ENCODE data around the gene SCN1A. TPM values are rescaled to one million over a fixed set of nuclear protein-coding genes. Genes with fewer than 3 reads are reported as not detected.
A peak's percentile ranks its signal among the peaks of the same experiment; 100 is the strongest.

The SCN1A gene
- total and polyA plus RNA-seq, 2 of the 4 experiments (the other 2 are of a cell fraction): under 0.01 TPM; not detected in 1

DNA sequence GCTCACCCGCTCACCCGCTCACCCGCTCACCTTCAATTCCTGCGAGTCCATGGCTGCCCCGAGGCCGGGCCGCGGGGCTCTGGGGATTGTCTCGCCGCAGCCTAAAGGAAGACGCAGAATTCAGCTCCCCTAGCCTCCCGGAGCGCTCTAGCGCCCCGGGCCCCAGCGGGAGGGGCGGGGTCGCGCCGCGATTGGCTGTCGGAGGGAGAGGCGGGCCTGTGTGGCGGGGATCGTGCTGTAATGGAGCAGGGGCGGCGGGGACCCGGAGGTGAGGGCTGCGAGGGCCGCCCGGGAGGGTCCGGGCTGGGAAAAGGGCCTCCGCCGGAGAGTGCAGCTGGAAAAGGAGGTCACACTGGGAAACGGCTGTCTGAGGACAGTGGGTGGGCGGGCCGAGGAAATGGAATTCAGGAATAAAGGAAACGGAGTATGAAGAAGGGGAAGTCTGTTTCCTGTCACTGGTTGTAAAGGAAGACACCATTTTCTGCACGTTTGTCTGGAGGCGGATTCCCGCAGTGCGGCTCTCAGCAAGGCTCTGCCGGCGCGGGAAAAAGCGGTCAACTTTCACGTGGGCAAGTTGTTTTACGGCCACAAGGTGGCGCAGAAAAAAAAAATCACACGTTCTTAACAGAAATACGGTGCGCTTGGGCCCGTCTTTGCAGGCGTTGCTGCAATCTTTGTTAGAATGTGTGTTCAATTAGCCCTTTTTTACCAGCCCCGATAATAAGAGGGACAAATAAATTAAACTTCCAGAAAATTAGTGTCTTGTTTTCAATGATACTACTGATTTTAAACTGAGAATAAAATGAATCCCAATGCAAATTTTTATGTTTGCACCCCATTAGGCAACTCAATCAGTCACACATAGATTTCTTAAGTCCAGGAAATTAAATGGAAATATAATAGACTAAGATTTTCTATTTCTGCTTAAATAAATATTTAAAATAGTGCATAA lies 173.9 kb downstream of the SCN1A start, which contains the start of gene TTC21B:
Gene TTC21B (minus strand): TSS at position 122 of the 952 bp plus-strand sequence. CDS start 71 bp downstream, at position 51.
- peaks cover 3% of the 10 kb centered on the region for H4K20me1 ChIP-seq (ENCODE audit: insufficient read depth, low read length)
- no peak for TF ChIP-seq MAFK (IDR thresholded peaks at IDR 0.05; ENCODE audit: low read depth, low read length)
- TF ChIP-seq MAZ (IDR thresholded peaks at IDR 0.05; ENCODE audit: borderline replicate concordance, low read depth, low read length): peak; percentile 84; the same call in 1 of the 2 replicates
- peak; percentile 8; the same call in 1 of the 2 replicates for TF ChIP-seq CEBPB (IDR thresholded peaks at IDR 0.05; ENCODE audit: low read depth, low read length)
- TF ChIP-seq RAD21 (IDR thresholded peaks at IDR 0.05; ENCODE audit: low read length): peak; percentile 54
- peak; percentile 69 for TF ChIP-seq SMC3 (IDR thresholded peaks at IDR 0.05; ENCODE audit: low read depth, low read length)
- TF ChIP-seq NFE2L2 (IDR thresholded peaks at IDR 0.05; ENCODE audit: low read depth, low read length): no peak
- TF ChIP-seq RFX5 (IDR thresholded peaks at IDR 0.05; ENCODE audit: low read depth, low read length): no peak
- no peak for TF ChIP-seq FOS (IDR thresholded peaks at IDR 0.05; ENCODE audit: low read depth, low read length)
- TF ChIP-seq POLR2A (IDR thresholded peaks at IDR 0.05; ENCODE audit: low read depth, low read length): peak; percentile 81
- TF ChIP-seq BHLHE40 (IDR thresholded peaks at IDR 0.05; ENCODE audit: low read depth, low read length): peak; percentile 78
- no peak for TF ChIP-seq RCOR1 (IDR thresholded peaks at IDR 0.05; ENCODE audit: insufficient replicate concordance, low read length)
- TF ChIP-seq, protein P1, sequence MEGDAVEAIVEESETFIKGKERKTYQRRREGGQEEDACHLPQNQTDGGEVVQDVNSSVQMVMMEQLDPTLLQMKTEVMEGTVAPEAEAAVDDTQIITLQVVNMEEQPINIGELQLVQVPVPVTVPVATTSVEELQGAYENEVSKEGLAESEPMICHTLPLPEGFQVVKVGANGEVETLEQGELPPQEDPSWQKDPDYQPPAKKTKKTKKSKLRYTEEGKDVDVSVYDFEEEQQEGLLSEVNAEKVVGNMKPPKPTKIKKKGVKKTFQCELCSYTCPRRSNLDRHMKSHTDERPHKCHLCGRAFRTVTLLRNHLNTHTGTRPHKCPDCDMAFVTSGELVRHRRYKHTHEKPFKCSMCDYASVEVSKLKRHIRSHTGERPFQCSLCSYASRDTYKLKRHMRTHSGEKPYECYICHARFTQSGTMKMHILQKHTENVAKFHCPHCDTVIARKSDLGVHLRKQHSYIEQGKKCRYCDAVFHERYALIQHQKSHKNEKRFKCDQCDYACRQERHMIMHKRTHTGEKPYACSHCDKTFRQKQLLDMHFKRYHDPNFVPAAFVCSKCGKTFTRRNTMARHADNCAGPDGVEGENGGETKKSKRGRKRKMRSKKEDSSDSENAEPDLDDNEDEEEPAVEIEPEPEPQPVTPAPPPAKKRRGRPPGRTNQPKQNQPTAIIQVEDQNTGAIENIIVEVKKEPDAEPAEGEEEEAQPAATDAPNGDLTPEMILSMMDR (conservative IDR thresholded peaks at IDR 0.05; ENCODE audit: low read depth, low read length): peak; percentile 84
- TF ChIP-seq, protein P2, sequence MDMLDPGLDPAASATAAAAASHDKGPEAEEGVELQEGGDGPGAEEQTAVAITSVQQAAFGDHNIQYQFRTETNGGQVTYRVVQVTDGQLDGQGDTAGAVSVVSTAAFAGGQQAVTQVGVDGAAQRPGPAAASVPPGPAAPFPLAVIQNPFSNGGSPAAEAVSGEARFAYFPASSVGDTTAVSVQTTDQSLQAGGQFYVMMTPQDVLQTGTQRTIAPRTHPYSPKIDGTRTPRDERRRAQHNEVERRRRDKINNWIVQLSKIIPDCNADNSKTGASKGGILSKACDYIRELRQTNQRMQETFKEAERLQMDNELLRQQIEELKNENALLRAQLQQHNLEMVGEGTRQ (IDR thresholded peaks at IDR 0.05; ENCODE audit: low read depth, low read length): peak; percentile 41; the same call in 1 of the 2 replicates
- TF ChIP-seq MXI1 (IDR thresholded peaks at IDR 0.05; ENCODE audit: borderline replicate concordance, low read depth, low read length): peak; percentile 69
- no peak within 1 kb of the TSS for H2BK15ac ChIP-seq (ENCODE audit: low read depth, low read length)
- peaks cover 5% of the 10 kb centered on the region for H3K9me1 ChIP-seq (ENCODE audit: insufficient read depth, low read length)
- no peaks in the 10 kb centered on the region for H3K36me3 ChIP-seq (ENCODE audit: control insufficient read depth, insufficient read depth, low read length)
- H3K4me2 ChIP-seq (ENCODE audit: low read depth, low read length): peak within 1 kb of the TSS; percentile 87
- H3K27me3 ChIP-seq (ENCODE audit: control insufficient read depth, insufficient read depth, low read length): no peaks in the 10 kb centered on the region
- CTCF ChIA-PET: interaction anchor here (0.7 to 0.9 kb wide), 5 partner anchors 9 to 592 kb away, joined by 3 to 7 read pairs (median 4); partner anchors contain the start of gene SCN1A
- no peak within 1 kb of the TSS for H4K91ac ChIP-seq (ENCODE audit: insufficient read depth, low read depth, low read length)
- peak within 1 kb of the TSS in 1 of 2 experiments; percentile 36; a peak in 2 of 4 replicates for H4K8ac ChIP-seq (ENCODE audit: low read depth in 2 of 2, low read length in 2 of 2)
- H3K4me1 ChIP-seq (ENCODE audit: control insufficient read depth, insufficient read depth, low read length): no peaks in the 10 kb centered on the region
- BruUV-seq (replicated peaks): no TSS peak
- dilution Hi-C loops (cut with HindIII; ENCODE audit: low sequenced_read_pairs, unreplicated experiment) (no loop called here), intact Hi-C loops (cut with micrococcal nuclease) (loop anchor here (1.0 to 5.0 kb wide), 4 partner anchors 152 to 468 kb away; partner anchors contain the start of gene SCN1A), in situ Hi-C loops (cut with MboI; ENCODE audit: low sequenced_read_pairs) (loop anchor here (25.0 kb wide), 1 partner anchor 458 kb away; no protein-coding TSS in a partner anchor)
- peak within 1 kb of the TSS; percentile 64 for H3K4me3 ChIP-seq (ENCODE audit: insufficient read depth, low read depth, low read length)
- POLR2A ChIA-PET (ENCODE audit: unreplicated experiment): interaction anchor here (0.6 kb wide), 1 partner anchor 176 kb away, joined by 7 read pairs; no protein-coding TSS in a partner anchor
- 0 out of 2 replicates have a peak within 1 kb of the TSS, but pooled peaks have one; percentile 31 for H3K23ac ChIP-seq (ENCODE audit: low read depth, low read length)
- H3K14ac ChIP-seq (replicated peaks; ENCODE audit: low read depth, low read length): no peak within 1 kb of the TSS
- H3K4ac ChIP-seq (ENCODE audit: low read depth, low read length): peak within 1 kb of the TSS; percentile 52; the same call in 1 of the 2 replicates
- no peak within 1 kb of the TSS for H4K5ac ChIP-seq (ENCODE audit: low read depth, low read length)
- peak within 1 kb of the TSS; percentile 90 for H2AFZ ChIP-seq (replicated peaks; ENCODE audit: low read length, poor library complexity)
- peak within 1 kb of the TSS; percentile 73 for H2AK9ac ChIP-seq (replicated peaks; ENCODE audit: low read depth, low read length, poor library complexity)
- ATAC-seq (ENCODE audit: low read depth) (peak; percentile 99), DNase-seq (peak; percentile 95)
- peak within 1 kb of the TSS; percentile 62; the same call in 1 of the 2 replicates for H3K56ac ChIP-seq (ENCODE audit: extremely low read depth, insufficient read depth, low read length)
- no peak within 1 kb of the TSS for H2AK5ac ChIP-seq (ENCODE audit: low read depth, low read length)
- H2BK20ac ChIP-seq (ENCODE audit: low read depth, low read length): no peak within 1 kb of the TSS
- 0% methylated on average over 13 of the region's 55 CpGs; no CpG with 5 or more reads in 1 of the 2 experiments for WGBS, 2 experiments (ENCODE audit: extremely low coverage in 2 of 2, insufficient read length in 1 of 2)
- peaks cover 18 to 28% of the 10 kb centered on the region in 2 experiments for H3K79me1 ChIP-seq (ENCODE audit: low read depth in 1 of 2, low read length in 2 of 2)
- H2BK5ac ChIP-seq (ENCODE audit: low read depth, low read length, poor library complexity, severe bottlenecking): peak within 1 kb of the TSS; percentile 14
- H3K9me3 ChIP-seq (ENCODE audit: control insufficient read depth, insufficient read depth, low read length): no peaks in the 10 kb centered on the region
- peak within 1 kb of the TSS; percentile 84 for H3K9ac ChIP-seq (ENCODE audit: low read depth, low read length)
- no peak within 1 kb of the TSS for H3K18ac ChIP-seq (ENCODE audit: low read depth, low read length)
- H3K27ac ChIP-seq (ENCODE audit: insufficient read depth, low read length): peak within 1 kb of the TSS; percentile 45
- H2BK120ac ChIP-seq (ENCODE audit: low read depth, low read length): peak within 1 kb of the TSS; percentile 44; the same call in 1 of the 2 replicates
